GM19035 (cell line): ENCODE results near the gene CNTFR.
"Not testable (repeated sequence)": the region's sequence is repeated elsewhere in the genome, so short reads cannot be mapped to it uniquely, and the experiment has no call there.

ENCODE experiments used
- ATAC-seq: cut with Tn5 transposase; IDR thresholded peaks from one replicate; pipeline ENCODE4 v1.9.1; 2021; ENCODE audit not compliant: unreplicated experiment

The CNTFR gene

GRCh38 chr9:34555500-34555899 lies 34.0 kb downstream of the CNTFR start:
- no peak for ATAC-seq

- ATAC-seq, result no peak
Measured at GRCh38 chr9:34555002-34555348, 34.5 kb downstream of the CNTFR start.

GRCh38 chr9:34554211-34555001 lies 35.1 kb downstream of the CNTFR start:
- ATAC-seq, result no peak

GRCh38 chr9:34553511-34554021 lies 36.0 kb downstream of the CNTFR start:
- ATAC-seq, result no peak

- ATAC-seq, result no peak
Measured at GRCh38 chr9:34552986-34553385, 36.5 kb downstream of the CNTFR start.

- no peak for ATAC-seq
Measured at GRCh38 chr9:34552606-34552981, 36.9 kb downstream of the CNTFR start.

- no peak for ATAC-seq
Measured at GRCh38 chr9:34551751-34552605, 37.5 kb downstream of the CNTFR start.

- no peak for ATAC-seq
Measured at GRCh38 chr9:34550681-34551270, 38.7 kb downstream of the CNTFR start.

- no peak for ATAC-seq
Measured at GRCh38 chr9:34550016-34550680, 39.4 kb downstream of the CNTFR start.

GRCh38 chr9:34549407-34549732 lies 40.2 kb downstream of the CNTFR start:
- ATAC-seq, result no peak

- no peak for ATAC-seq
Measured at GRCh38 chr9:34547960-34548611, 41.4 kb downstream of the CNTFR start.

GRCh38 chr9:34546834-34547827 lies 42.4 kb downstream of the CNTFR start:
- ATAC-seq, result no peak

- ATAC-seq, result no peak
Measured at GRCh38 chr9:34546102-34546833, 43.3 kb downstream of the CNTFR start.

- no peak for ATAC-seq
Measured at GRCh38 chr9:34545497-34545896, 44.0 kb downstream of the CNTFR start.

GRCh38 chr9:34544035-34544434 lies 45.5 kb downstream of the CNTFR start:
- no peak for ATAC-seq

- ATAC-seq, result no peak
Measured at GRCh38 chr9:34541540-34541939, 48.0 kb downstream of the CNTFR start.

GRCh38 chr9:34540827-34541226 lies 48.7 kb downstream of the CNTFR start:
- ATAC-seq, result no peak

GRCh38 chr9:34536685-34537084 lies 52.8 kb downstream of the CNTFR start:
- no peak for ATAC-seq

GRCh38 chr9:34532041-34532440 lies 57.5 kb downstream of the CNTFR start:
- not testable (repeated sequence) for ATAC-seq
